ENCODE measurements around the gene DOCK6.
"Not testable (repeated sequence)": the region's sequence is repeated elsewhere in the genome, so short reads cannot be mapped to it uniquely, and the experiment has no call there.

Gene DOCK6

DNA sequence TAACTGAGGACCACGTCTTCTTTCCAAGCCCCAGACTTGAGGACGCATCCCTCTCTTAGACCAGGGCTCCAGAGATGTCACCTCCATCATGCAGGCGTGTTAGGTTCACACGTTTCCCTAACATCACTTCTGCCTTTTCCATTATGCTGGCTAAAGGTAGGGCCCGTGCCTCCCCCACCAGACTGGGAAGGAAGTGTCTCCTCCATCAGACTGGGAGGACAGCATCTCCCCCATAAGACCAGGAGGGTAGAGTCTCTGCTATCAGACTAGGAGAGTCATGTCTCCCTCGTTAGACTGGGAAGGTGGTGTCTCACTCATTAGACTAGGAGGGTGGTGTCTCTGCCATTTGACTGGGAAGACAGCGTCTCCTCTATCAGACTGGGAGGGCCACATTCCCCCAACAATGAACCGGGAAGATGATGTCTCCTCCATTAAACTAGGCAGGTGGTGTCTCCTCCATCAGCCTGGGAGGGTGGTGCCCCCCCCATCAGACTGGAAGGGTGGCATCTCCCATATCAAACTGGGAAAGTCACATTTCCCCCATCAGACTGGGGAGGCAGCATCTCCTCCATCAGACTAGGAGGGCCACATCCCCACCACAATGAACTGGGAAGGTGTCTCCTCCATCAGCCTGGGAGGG lies 88.7 kb downstream of the DOCK6 start:
- no peak for DNase-seq (ENCODE audit: low spot score)

DNA sequence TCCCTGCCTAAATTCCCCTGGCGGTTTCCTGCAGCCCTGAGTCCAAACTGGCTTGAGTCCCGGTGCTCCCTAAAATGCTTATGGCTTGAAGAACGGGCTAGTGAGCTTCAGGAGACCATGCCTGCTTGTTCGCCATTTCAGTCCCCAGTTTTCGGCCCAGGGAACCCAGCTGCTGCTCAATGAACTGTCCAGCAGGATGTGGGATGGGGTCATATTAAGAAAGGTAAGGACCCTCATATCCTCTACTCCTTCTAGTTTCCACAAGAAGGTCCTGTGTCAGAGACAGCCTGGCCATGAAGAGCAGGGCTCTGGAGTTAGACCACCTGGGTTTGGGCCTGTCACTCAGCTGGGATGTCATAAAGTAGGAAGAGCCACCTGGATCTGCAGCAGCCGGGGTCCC lies 89.7 kb downstream of the DOCK6 start:
- DNase-seq (ENCODE audit: low spot score): no peak

DNA sequence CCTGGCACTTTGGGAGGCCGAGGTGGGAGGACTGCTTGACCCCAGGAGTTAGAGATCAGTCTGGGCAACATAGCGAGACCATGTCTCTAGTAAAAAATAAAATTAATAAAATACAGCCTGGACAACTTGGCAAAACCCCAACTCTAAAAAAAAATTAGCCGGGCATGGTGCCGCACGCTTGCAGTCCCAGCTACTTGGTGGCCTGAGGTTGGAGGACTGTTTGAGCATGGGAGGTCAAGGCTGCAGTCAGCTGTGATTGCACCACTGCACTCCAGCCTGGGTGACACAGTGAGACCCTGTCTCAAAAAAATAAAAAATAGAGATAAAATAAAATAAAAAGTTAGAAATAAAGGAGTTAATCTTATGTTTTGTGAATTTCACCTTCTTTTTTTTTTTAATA lies 91.2 kb downstream of the DOCK6 start:
- DNase-seq (ENCODE audit: low spot score): no peak

DNA sequence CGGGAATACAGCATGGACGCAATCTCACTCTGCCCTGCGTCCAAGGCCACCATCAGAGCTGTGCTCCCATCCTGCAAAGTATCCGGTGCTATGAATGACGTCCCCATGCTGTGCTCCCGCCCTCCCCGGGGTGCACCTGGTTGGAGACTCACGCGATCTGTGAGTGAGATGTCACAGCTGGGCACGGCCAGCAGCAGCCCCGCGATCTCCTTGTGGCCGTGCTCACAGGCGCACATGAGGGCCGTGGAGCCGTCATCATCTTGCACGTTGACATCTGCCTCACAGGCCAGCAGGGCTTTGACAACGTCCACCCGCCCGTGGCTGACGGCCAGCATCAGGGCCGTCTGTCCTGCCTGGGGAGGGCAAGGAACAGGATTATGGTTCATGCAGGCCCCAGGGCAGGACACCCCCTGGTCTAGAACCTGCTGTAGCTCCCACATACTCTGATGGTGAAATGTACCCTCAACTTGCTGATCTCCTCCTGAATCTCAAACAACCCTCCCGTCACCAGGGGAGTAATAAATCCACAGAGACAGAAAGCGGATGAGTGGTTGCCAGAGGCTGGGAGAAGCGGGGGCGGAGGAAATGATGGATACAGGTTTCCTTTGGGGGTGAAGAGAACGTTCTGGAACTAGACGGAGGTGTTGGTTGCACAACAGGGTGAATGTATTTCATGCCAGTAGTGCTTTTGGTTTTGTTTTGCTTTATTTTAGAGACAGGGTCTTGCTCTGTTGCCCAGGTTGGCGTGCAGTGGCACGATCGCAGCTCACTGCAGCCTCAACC lies 92.2 kb downstream of the DOCK6 start:
- DNase-seq (ENCODE audit: low spot score): no peak

DNA sequence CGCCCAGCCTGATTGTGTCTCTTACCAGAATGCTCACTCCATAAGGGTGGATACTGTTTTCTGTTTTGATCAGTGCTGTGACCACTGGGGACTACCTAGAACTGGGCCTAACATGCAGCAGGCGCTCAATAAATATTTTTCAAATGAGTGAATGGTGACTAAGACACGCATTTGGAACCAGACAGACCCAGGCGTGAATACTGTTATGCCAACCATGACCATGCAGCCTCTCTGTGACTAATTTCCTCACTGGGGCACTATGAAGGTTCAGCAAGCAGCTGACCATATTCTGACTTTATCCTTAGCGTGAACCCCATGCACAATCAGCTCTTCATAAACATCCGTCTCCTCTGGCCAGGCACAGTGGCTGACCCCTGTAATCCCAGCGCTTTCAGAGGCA lies 93.8 kb downstream of the DOCK6 start:
- DNase-seq (ENCODE audit: low spot score): no peak

DNA sequence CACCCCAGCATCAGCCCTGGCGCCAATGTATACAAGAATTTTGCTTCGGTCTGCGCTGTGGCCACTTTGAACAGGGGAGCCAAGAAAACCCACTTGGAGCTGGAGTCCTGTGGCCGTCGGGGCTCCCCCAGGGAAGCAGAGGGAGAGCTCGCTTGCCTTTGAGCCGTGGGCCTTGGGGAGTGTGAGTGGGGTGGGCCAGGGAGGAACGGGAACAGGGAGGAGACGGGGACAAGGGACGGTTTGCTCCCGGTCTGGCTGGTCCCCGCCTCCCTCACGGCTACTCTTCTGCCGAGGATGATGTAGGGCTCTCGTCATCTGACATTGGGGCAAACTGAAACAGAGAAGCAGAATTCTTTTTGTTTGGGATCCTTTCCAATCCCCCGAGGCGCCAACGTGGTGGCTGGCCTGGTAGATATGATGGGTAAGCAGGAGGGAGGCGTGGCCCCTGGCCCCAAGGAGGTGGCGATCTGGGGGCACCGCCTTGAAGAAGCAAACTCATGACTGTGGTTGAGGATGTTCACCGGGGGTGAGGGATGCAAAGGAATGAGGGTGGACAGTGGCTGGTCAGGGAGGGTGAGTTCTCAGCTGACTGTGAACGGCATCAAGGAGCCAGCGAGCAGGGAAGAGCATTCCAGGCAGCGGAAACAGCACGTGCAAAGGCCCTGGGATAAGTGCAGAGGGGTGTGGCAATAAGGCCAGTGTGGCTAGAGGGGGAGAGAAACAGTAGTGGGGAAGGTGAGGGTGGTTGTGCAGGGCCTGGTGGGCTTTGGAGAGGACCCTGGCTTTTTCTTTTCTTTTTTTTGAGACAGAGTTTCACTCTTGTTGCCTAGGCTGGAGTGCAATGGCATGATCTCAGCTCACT lies 95.8 kb downstream of the DOCK6 start:
- DNase-seq (ENCODE audit: low spot score): no peak

DNA sequence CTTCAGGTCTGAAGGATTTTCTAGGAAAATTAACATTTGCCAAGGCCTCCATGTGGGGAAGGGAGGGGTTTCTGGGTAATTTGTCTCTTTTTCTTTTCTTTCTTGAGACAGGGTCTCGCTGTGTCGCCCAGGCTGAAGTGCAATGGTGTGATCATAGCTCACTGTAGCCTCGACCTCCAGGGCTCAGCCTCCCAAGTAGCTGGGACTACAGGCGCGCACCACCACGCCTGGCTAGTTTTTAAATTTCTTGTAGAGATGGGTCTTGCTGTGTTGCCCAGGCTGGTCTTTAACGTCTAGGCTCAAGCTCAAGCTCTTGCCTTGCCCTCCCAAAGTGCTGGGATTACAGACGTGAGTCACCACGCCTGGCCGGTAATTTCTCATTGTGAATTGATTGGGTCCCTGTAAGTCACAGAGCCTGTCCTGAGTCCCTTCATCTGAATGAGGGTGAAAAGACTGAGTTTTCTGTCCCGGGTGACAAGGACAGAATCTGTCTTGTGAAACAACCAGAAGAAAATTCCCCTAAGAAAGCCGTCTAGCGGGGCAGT lies 96.8 kb downstream of the DOCK6 start:
- DNase-seq (ENCODE audit: low spot score): no peak

DNA sequence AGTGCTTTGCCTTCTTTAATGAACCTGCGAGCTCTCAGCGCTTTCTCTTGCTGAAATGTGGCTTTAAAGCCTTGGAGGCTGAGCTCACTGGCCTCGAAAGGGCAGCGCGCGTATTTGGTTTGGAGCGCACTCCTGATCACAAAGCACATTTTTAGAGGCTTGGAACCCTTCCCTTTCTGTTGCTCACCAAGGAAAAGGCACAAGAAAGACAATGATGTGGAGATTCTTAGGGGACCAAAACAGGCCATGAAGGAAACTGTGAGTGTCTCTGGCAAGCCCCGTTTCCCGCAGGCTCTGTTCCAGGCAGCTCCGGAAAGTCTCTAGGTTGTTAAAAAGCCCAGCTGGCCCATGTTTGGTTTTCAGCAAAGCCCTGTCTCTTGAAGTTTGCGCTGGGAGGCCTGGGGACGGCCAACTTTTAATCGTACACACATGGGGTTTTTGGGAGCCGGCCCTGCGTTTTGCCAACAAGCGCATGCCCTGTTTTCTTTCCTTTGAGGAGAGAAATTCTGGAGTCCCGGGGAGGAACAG lies 97.4 kb downstream of the DOCK6 start:
- DNase-seq (ENCODE audit: low spot score): no peak

DNA sequence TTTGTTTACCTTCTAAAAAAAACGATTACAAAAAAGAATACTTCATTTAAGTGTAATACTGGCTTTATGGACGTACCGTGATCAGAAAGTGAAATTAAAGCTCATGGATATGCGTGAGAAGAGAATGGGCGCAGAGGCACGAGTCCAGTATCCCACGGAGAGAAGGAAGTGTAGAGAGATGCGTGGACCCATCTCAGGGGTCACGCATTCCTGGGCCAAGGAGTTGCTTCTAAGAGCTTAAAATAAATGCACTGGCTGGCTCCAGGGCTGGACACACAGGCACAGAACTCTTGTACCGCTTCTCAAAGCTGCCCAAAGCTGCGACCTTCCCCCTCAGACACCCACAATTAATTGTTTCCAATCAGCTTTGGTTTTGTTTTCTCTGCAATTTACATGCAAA lies 98.0 kb downstream of the DOCK6 start:
- DNase-seq (ENCODE audit: low spot score): no peak

DNA sequence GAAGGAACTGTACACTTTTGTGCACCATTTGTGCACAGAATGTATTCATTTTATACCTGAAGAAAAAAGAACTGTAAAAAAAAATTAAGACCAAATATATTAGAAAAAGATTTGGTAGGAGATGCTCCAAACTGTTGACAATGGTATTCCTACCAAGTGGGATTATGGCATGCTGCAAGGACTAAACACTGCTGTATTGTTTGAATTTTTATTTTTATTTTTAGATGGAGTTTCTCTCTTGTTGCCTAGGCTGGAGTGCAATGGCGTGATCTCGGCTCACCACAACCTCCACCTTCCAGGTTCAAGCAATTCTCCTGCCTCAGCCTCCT lies 101.9 kb downstream of the DOCK6 start:
- DNase-seq (ENCODE audit: low spot score): not testable (repeated sequence)

DNA sequence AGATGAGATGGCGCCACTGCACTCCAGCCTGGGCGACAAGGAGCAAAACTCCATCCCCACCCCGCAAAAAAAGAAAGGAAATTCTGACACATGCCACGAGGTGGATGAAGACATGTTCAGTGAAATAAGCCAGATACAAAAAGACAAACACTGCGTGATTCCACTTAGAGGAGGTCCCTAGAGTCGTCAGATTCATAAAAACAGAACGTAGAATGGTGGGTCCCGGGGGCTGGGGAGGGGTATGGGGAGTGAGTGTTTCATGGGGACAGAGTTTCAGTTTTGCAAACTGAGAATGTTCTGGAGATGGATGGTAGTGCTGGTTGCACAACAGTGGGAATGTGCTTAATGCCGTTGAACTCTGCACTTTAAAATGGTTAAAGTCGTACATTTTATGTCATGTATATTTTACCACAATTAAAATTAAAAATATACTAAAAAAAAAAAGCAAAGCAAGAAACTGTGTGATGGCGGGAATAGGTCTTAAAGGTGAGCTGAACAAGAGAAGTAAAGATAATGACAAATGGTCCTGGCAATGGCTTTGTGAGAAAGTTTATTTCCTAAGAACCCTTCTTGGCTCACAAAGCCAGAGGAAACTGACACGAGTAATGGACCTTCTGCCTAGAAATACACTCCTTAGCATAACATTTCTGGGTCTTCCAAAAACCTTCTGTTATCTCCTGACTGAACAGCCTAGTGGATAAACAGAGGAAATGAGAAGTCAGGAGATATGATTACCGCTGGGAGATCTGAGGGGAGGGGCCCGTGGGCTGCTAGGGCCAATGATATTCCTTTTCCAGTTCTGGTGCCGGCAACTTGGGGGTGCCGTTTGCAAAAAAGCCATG lies 102.5 kb downstream of the DOCK6 start:
- no peak for DNase-seq (ENCODE audit: low spot score)

DNA sequence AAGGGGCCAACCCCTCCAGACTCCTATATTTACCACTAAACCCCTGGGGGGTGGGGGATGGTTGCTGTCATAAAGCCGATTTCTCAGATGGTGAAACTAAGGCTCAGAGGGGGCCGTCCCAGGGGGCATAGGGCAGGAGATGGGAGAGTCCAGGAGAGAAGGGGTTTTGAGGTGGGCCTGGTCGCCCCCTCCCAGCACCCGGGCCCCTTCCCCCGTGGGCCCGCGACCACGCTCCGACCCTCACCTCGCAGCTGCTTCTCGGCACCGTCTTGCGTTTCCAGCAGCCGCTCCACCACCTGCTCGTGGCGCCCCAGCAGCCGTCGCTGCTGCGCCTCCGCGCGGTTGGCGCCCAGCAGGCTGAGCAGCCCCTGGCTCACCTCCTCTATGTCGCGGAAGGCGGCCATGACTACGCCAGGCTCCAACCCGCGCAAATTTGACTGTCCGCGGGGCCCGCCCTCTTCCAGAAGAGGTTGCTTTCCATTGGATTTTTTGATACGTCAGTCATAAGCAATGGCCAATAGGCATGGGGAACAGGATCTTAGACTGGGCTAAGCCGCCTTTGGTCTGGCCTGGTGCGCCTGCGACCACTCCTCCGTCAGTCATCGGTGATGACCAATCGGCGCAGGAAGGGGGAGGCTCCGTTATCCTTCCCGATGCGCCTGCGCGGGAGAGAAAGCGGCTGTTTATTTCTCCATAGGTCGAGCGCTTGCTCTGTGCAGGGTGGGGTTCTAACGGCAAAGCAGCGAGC lies 106.8 kb downstream of the DOCK6 start, which contains the start of gene SPC24:
Gene SPC24 (minus strand): TSS at position 410 of the 748 bp plus-strand sequence. CDS start 6 bp downstream, at position 404.
- peak; percentile 99 for DNase-seq (ENCODE audit: low spot score)

DNA sequence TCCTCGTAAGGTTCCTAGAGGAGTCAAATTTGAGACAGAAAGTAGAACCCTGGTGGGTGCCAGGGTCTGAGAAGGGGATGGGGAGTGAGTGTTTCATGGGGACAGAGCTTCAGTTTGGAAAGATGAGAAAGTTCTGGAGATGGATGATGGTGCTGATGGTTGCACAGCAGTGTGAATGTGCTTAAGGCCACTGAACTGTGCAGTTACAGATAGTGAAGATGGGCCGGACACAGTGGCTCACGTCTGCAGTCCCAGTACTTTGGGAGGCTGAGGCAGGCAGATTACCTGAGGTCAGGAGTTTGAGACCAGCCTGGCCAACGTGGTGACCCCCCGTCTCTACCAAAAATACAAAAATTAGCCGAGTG lies 107.7 kb downstream of the DOCK6 start:
- no peak for DNase-seq (ENCODE audit: low spot score)

DNA sequence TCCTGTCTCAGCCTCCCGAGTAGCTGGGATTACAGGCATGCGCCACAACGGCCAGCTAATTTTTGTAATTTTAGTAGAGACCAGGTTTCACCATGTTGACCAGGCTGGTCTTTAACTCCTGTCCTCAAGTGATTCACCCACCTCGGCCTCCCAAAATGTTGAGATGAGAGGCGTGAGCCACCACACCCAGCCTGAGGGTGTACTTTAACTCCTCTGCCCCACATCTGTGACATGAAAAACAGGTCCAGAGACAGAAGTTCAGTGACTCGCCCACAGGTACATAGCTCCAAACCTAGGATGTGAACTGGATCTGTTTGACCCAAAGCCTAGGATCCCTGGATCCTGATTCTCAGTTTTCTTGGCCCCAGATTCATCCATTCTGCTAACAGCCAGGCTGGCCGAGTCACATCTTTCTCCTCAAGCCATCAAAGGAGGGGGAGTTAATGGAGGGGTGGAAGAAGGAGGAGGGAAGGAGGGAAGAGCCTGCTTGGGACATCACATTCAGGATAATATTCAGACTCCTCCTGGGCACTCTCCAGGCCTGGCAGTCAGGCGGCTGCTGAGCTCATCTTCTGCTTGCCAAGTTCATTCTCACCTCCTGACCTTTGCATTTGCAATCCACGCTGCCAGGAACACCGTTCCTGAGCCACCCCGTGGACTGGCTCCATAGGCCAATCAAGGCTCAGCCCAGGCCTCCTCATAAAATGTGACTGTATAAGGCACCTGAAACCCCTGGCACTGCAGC lies 109.8 kb downstream of the DOCK6 start:
- DNase-seq (ENCODE audit: low spot score): no peak

DNA sequence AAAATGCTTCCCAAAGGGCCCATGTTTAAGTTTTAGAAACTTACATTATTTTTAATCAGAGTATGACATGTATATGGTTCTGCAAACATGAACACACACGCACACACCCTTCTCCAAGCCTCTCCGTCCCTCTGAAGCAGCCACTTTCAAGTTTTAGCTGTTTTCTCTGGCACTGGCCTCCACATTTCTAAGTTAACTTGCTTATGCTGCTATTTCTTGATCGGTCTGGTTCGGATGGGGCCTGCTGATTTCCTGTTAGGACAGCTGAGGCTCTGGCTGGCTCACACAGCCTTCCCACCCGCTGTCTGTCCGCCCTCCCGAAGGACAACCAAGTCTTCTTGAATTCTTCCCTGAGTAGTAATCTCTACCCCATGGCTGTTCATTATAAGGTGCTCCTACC lies 111.1 kb downstream of the DOCK6 start:
- no peak for DNase-seq (ENCODE audit: low spot score)

All from D341Med (cell line).